NCI-H2227 (cell line): ENCODE measurements around the gene ZNF655.
A peak's percentile ranks its signal among the peaks of the same experiment; 100 is the strongest.
"Not testable (repeated sequence)": the region's sequence is repeated elsewhere in the genome, so short reads cannot be mapped to it uniquely, and the experiment has no call there.

Experiments used
- DNase-seq: peaks from one replicate; lab custom pipeline; 2025; ENCODE audit not compliant: unreplicated experiment; lab: John Stamatoyannopoulos, UW

ZNF655 gene

GRCh38 chr7:99558306-99559174 is at the start of gene ZNF655:
ZNF655 (plus strand) TSS chr7:99558642; CDS start chr7:99560560, 1,918 bp downstream.
- peak; percentile 98 for DNase-seq

- no peak for DNase-seq
These were observed 44.4 kb upstream of the ZNF655 start for GRCh38 chr7:99514050-99514449.

- no peak for DNase-seq
These were observed 37.0 kb upstream of the ZNF655 start for GRCh38 chr7:99521399-99521798.

- no peak for DNase-seq
These were observed 32.6 kb upstream of the ZNF655 start for GRCh38 chr7:99525713-99526440.

GRCh38 chr7:99531354-99531765 is 27.1 kb upstream of the ZNF655 start:
- DNase-seq = no peak

- no peak for DNase-seq
These were observed 22.8 kb upstream of the ZNF655 start for GRCh38 chr7:99535667-99536066.

- no peak for DNase-seq
These were observed 19.1 kb upstream of the ZNF655 start for GRCh38 chr7:99539213-99539811.

- no peak for DNase-seq
These were observed 17.9 kb upstream of the ZNF655 start for GRCh38 chr7:99540542-99540941.

- DNase-seq = no peak
These were observed 17.2 kb upstream of the ZNF655 start for GRCh38 chr7:99541212-99541611.

- no peak for DNase-seq
These were observed 15.3 kb upstream of the ZNF655 start for GRCh38 chr7:99543081-99543671.

GRCh38 chr7:99543916-99544315 is 14.5 kb upstream of the ZNF655 start:
- no peak for DNase-seq

- not testable (repeated sequence) for DNase-seq
These were observed 13.1 kb upstream of the ZNF655 start for GRCh38 chr7:99545308-99545707.

- DNase-seq = not testable (repeated sequence)
These were observed 8.9 kb upstream of the ZNF655 start for GRCh38 chr7:99549545-99549944.

GRCh38 chr7:99551334-99551733 is 7.1 kb upstream of the ZNF655 start:
- no peak for DNase-seq

GRCh38 chr7:99551767-99552463 is 6.5 kb upstream of the ZNF655 start, which contains the start of gene FAM200A:
FAM200A (minus strand) TSS chr7:99552114; CDS start chr7:99548407, 3,707 bp downstream.
- peak; percentile 97 for DNase-seq

- DNase-seq = no peak
These were observed 5.4 kb upstream of the ZNF655 start for GRCh38 chr7:99553039-99553438.

GRCh38 chr7:99554939-99555338 is 3.5 kb upstream of the ZNF655 start:
- DNase-seq = no peak

- DNase-seq = no peak
These were observed 1.2 kb upstream of the ZNF655 start for GRCh38 chr7:99557196-99557607.

GRCh38 chr7:99557940-99558305 is 519 bp upstream of the ZNF655 start:
- no peak for DNase-seq

GRCh38 chr7:99559175-99559915 is 903 bp downstream of the ZNF655 start:
- DNase-seq = no peak
